LNCAP (cell line): ENCODE results near the gene LRRFIP1.

Experiments used
- CTCF ChIP-seq: fragments of 450-650 bp; IDR thresholded peaks from 2 replicates; pipeline ENCODE4 v1.5.1; 2017; ENCODE audit warnings: mild to moderate bottlenecking

Gene LRRFIP1

GRCh38 chr2:237696461-237696860, 69.1 kb downstream of the LRRFIP1 start:
- no peak for TF ChIP-seq CTCF

- TF ChIP-seq CTCF, result no peak
Observed at GRCh38 chr2:237697586-237698357, 70.4 kb downstream of the LRRFIP1 start.

- no peak for TF ChIP-seq CTCF
Observed at GRCh38 chr2:237698358-237698694, 70.9 kb downstream of the LRRFIP1 start.

GRCh38 chr2:237699870-237700511, 72.6 kb downstream of the LRRFIP1 start:
- no peak for TF ChIP-seq CTCF

GRCh38 chr2:237700512-237701032, 73.2 kb downstream of the LRRFIP1 start:
- no peak for TF ChIP-seq CTCF

- TF ChIP-seq CTCF, result no peak
Observed at GRCh38 chr2:237701033-237701858, 73.9 kb downstream of the LRRFIP1 start.

- no peak for TF ChIP-seq CTCF
Observed at GRCh38 chr2:237701859-237702390, 74.5 kb downstream of the LRRFIP1 start.
